ENCODE results near the gene TGFB3.
"Not testable (repeated sequence)": the region's sequence is repeated elsewhere in the genome, so short reads cannot be mapped to it uniquely, and the experiment has no call there.

TGFB3 gene

DNA sequence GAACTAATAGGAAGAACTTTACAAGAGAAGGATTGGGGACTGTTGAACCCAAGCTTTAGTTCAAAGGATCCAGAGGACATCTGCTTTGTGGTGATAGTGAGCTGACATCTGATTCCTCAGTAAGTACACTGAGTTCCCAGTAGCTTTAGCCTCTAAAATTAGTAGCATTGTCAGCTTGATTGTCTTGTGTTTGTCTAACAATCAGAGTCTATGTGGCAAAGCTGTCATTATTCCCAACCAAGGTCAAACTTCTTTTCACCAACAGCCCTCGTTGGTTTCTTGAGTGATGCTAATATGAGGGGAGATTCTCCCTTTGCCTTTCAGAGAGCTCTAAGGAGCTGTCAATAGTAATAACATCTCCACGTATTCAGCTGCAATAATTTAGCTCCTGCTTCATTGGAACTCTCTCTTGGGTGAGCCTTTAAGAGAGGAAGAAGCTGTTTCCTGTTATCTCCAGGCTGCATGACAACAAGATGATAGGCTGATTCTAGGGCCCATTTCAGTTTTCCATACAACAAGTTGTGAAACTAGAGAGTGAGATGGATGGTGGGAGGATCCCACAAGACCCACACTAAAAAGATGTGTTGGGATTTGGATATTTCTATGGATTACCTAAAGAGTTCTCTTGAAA lies 46.7 kb downstream of the TGFB3 start:
- DNase-seq (ENCODE audit: extremely low read depth, low read depth): no peak
- TF ChIP-seq, protein P1, sequence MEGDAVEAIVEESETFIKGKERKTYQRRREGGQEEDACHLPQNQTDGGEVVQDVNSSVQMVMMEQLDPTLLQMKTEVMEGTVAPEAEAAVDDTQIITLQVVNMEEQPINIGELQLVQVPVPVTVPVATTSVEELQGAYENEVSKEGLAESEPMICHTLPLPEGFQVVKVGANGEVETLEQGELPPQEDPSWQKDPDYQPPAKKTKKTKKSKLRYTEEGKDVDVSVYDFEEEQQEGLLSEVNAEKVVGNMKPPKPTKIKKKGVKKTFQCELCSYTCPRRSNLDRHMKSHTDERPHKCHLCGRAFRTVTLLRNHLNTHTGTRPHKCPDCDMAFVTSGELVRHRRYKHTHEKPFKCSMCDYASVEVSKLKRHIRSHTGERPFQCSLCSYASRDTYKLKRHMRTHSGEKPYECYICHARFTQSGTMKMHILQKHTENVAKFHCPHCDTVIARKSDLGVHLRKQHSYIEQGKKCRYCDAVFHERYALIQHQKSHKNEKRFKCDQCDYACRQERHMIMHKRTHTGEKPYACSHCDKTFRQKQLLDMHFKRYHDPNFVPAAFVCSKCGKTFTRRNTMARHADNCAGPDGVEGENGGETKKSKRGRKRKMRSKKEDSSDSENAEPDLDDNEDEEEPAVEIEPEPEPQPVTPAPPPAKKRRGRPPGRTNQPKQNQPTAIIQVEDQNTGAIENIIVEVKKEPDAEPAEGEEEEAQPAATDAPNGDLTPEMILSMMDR (IDR thresholded peaks at IDR 0.05; ENCODE audit: low read depth, low read length): no peak

DNA sequence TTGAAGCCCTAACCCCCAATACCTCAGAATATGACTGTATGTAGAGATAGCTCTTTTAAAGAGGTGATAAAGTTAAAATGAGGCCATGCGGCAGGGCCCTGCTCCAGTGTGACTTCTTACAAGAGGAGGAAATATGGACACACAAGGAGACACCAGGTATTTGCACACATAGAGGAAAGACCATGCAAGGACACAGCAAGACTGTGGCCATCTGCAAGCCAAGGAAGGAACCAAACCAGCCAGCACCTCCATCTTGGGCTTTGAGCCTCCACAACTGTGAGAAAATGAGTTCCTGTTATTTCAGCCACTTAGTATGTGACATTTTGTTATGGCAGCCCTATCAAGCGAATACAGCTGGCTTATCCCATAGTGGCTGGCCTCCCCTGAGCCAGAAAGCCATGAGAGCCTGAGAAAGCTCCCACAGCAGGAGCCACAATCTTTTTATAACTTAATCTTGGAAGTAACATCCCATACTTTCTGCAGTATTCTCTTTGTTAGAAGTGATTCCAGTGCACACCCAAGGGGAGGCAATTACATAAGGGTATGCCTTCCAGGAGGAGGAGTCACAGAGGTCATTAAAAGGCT lies 48.0 kb downstream of the TGFB3 start:
- DNase-seq (ENCODE audit: extremely low read depth, low read depth): no peak
- TF ChIP-seq, protein P1 (IDR thresholded peaks at IDR 0.05; ENCODE audit: low read depth, low read length): no peak

DNA sequence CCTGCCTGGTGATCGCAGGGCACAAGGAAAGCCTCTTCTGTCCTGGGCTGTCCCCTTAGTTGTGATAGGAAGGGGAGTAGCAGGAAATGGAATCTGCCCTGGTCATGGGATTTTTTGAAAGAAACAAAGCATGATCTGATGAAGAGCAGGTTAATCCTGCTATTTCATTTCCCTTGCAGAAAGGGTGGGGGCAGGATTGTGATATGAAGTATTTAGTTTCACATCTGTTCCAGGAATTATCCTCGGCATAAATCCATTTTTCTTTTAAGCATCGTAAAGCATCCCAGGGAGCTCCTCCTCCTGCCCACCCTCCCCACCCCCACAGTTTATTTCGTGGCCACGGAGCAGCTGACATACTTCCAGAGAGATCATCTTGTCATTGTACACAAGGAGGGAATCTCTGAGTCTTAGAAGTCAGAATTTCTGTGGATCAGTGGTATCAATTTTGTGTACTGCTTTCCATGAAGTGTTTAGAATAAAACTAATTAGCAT lies 53.1 kb downstream of the TGFB3 start:
- TF ChIP-seq, protein P1 (IDR thresholded peaks at IDR 0.05; ENCODE audit: low read depth, low read length): no peak
- DNase-seq (ENCODE audit: extremely low read depth, low read depth): peak; percentile 12

DNA sequence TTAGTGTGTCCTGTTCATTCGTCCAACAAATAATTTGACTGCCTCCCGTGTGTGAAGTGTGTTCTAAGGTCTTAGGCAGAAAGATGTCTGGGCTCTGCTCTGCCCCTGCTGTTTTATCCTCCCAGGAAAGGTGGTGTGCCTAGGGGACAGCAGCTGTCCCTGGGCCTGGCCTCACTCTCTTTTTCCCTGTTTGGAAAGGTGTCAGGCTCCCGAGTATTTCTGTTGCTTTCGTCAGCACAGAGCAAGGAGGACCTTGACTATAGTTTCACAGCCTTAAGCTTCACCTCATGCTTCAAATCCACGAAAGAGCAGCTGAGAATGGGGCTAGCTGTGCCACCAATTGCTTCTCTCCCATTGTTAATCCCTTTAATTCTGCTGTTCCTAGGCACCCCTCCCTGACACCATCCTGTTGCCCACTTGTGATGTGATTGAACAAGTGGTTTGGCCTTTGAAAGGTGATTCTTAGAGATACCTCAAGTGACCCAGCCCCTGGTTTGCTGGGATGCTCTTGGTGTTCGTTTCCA lies 54.2 kb downstream of the TGFB3 start:
- no peak for DNase-seq (ENCODE audit: extremely low read depth, low read depth)
- TF ChIP-seq, protein P1 (IDR thresholded peaks at IDR 0.05; ENCODE audit: low read depth, low read length): no peak

DNA sequence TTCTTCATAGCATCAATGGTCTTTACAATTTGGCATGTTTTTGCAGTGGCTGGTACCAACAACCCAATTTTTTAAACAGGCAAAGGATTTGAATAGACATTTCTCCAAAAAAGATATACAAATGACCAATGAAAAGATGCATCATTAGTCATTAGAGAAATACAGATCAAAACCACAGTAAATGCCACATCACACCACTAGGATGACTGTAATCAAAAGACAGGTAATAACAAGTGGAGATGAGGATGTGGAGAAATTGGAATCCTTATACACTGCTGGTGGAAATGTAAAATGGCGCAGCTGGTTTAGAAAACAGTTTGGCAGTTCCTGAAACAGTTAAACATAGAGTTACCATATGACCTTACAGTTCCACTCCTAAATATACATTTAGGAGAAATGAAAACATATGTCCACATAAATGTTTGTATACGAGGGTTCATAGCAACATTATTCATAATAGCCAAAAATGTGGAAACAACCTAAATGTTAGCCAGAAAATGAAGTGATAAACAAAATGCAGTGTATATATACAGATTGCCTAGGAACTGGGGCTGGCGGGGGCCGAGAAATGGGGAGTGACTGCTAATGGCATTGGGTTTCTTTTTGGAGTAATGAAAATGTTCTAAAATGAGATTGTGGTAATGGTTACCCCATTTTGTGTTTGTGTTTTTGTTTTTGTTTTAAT lies 55.2 kb downstream of the TGFB3 start:
- DNase-seq (ENCODE audit: extremely low read depth, low read depth): no peak
- TF ChIP-seq, protein P1 (IDR thresholded peaks at IDR 0.05; ENCODE audit: low read depth, low read length): no peak

DNA sequence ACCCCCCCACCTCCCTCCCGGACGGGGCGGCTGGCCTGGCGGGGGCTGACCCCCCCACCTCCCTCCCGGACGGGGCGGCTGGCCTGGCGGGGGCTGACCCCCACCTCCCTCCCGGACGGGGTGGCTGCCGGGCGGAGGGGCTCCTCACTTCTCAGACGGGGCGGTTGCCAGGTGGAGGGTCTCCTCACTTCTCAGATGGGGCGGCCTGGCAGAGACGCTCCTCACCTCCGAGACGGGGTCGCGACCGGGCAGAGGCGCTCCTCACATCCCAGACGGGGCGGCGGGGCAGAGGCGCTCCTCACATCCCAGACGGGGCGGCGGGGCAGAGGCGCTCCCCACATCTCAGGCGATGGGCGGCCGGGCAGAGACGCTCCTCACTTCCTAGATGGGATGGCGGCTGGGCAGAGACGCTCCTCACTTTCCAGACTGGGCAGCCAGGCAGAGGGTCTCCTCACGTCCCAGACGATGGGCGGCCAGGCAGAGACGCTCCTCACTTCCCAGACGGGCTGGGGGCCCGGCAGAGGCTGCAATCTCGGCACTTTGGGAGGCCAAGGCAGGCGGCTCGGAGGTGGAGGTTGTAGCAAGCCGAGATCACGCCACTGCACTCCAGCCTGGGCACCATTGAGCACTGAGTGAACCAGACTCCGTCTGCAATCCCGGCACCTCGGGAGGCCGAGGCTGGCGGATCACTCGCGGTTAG lies 56.5 kb downstream of the TGFB3 start:
- not testable (repeated sequence) for DNase-seq (ENCODE audit: extremely low read depth, low read depth)

DNA sequence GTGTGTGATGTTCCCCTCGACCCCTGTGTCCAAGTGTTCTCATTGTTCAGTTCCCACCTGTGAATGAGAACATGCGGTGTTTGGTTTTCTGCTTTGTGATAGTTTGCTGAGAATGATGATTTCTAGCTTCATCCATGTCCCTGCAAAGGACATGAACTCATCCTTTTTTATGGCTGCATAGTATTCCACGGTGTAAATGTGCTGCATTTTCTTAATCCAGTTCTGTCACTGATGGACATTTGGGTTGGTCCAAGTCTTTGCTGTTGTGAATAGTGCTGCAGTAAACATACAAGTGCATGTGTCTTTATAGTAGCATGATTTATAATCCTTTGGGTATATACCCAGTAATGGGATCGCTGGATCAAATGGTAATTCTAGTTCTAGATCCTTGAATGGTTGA lies 61.4 kb downstream of the TGFB3 start:
- DNase-seq (ENCODE audit: extremely low read depth, low read depth): not testable (repeated sequence)

DNA sequence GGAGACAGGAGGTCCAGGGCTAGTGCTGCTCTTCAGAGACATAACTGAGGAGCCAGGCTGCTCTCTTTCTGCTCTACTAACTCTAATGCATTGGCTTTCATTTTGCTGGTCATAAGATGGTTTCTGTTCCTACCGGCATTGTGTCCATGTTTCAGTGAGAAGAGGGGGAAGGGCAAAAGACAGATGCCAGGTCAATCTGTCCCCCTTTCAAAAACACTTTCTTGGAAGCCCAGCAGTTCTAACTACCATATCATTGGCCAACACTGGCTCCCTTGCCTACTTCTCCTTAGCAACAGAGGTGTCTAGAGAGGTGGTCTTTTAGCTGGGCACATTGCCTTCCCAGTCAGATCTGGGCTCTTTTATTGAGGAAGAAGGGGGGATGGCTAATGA lies 63.9 kb downstream of the TGFB3 start:
- TF ChIP-seq, protein P1 (IDR thresholded peaks at IDR 0.05; ENCODE audit: low read depth, low read length): no peak
- no peak for DNase-seq (ENCODE audit: extremely low read depth, low read depth)

Data from AG09319 (cell line).